Activated gamma-delta T cell (primary cell): Measurements from ENCODE around the gene OR51B2.
"Not testable (repeated sequence)": the region's sequence is repeated elsewhere in the genome, so short reads cannot be mapped to it uniquely, and the experiment has no call there.

ENCODE experiments used
- DNase-seq: peaks from one replicate; lab custom pipeline; 2025; lab: John Stamatoyannopoulos, UW

The OR51B2 gene

GRCh38 chr11:5310423-5310822 lies 13.7 kb downstream of the OR51B2 start:
- no peak for DNase-seq

GRCh38 chr11:5307256-5308019 lies 16.7 kb downstream of the OR51B2 start:
- no peak for DNase-seq

- DNase-seq: no peak
Observed at GRCh38 chr11:5304046-5304445, 20.1 kb downstream of the OR51B2 start.

- no peak for DNase-seq
Observed at GRCh38 chr11:5303626-5304025, 20.5 kb downstream of the OR51B2 start.

- DNase-seq: no peak
Observed at GRCh38 chr11:5301846-5302245, 22.3 kb downstream of the OR51B2 start, which contains the start of gene OR51B4. Gene OR51B4, minus strand, starts transcription at chr11:5301946. Its CDS starts 0 bp downstream, at chr11:5301946.

GRCh38 chr11:5300251-5300650 lies 23.8 kb downstream of the OR51B2 start:
- no peak for DNase-seq

GRCh38 chr11:5298451-5298850 lies 25.6 kb downstream of the OR51B2 start:
- DNase-seq: no peak

- no peak for DNase-seq
Observed at GRCh38 chr11:5297721-5298323, 26.3 kb downstream of the OR51B2 start.

GRCh38 chr11:5294342-5294995 lies 29.6 kb downstream of the OR51B2 start:
- DNase-seq: not testable (repeated sequence)

- no peak for DNase-seq
Observed at GRCh38 chr11:5293028-5293427, 31.1 kb downstream of the OR51B2 start.

- DNase-seq: no peak
Observed at GRCh38 chr11:5291207-5291838, 32.8 kb downstream of the OR51B2 start.

GRCh38 chr11:5290106-5290505 lies 34.0 kb downstream of the OR51B2 start:
- DNase-seq: no peak

GRCh38 chr11:5289696-5290095 lies 34.4 kb downstream of the OR51B2 start:
- DNase-seq: no peak

- DNase-seq: no peak
Observed at GRCh38 chr11:5288906-5289550, 35.1 kb downstream of the OR51B2 start.

- no peak for DNase-seq
Observed at GRCh38 chr11:5288108-5288905, 35.8 kb downstream of the OR51B2 start.

GRCh38 chr11:5286901-5287300 lies 37.2 kb downstream of the OR51B2 start:
- DNase-seq: no peak

- DNase-seq: no peak
Observed at GRCh38 chr11:5286351-5286750, 37.7 kb downstream of the OR51B2 start.

- DNase-seq: no peak
Observed at GRCh38 chr11:5285703-5286340, 38.3 kb downstream of the OR51B2 start.

GRCh38 chr11:5284637-5285036 lies 39.5 kb downstream of the OR51B2 start:
- DNase-seq: no peak

GRCh38 chr11:5283882-5284281 lies 40.2 kb downstream of the OR51B2 start:
- DNase-seq: no peak

- DNase-seq: no peak
Observed at GRCh38 chr11:5283086-5283485, 41.0 kb downstream of the OR51B2 start.
